Measurements from ENCODE around the gene RHBDD2. TPM values are rescaled to one million over a fixed set of nuclear protein-coding genes. Genes with fewer than 3 reads are reported as not detected.
A peak's percentile ranks its signal among the peaks of the same experiment; 100 is the strongest.
"Not testable (repeated sequence)": the region's sequence is repeated elsewhere in the genome, so short reads cannot be mapped to it uniquely, and the experiment has no call there.

RHBDD2 gene
- polyA plus RNA-seq, 3 donors = 34.1 to 54.6 (median 53.1) TPM

GRCh38 chr7:75850235-75850634 lies 28.6 kb upstream of the RHBDD2 start:
- peaks cover 45 to 50% of the 10 kb centered on the region in 2 donors for H3K4me1 ChIP-seq (ENCODE audit: control insufficient read depth in 1 of 2, insufficient read depth in 2 of 2, low read length in 2 of 2)
- H3K4me3 ChIP-seq (replicated peaks in 1 of 3; ENCODE audit: low read depth in 2 of 3, low read length in 3 of 3) = peak overlapping the region in 1 of 3 experiments; percentile 33
- 2% methylated on average over 4 of the region's 4 CpGs for WGBS (ENCODE audit: insufficient coverage)
- peak overlapping the region; percentile 47 to 66 for H3K4me3 Mint-ChIP-seq
- H3K36me3 ChIP-seq (replicated peaks in 1 of 2; ENCODE audit: control insufficient read depth in 1 of 2, insufficient read depth in 2 of 2, low read length in 2 of 2) = no peaks in the 10 kb centered on the region
- H3K79me2 ChIP-seq (ENCODE audit: insufficient read depth, low read length) = no peaks in the 10 kb centered on the region
- peak overlapping the region in 1 of 2 donors; percentile 63 for H3K27ac ChIP-seq (ENCODE audit: low read depth in 1 of 2, low read length in 2 of 2)
- no peaks in the 10 kb centered on the region for H4K20me1 ChIP-seq (ENCODE audit: insufficient read depth, low read length)
- H3K9me3 Mint-ChIP-seq = peaks cover 0 to 9% (median 0%) of the 10 kb centered on the region in 7 donors
- peaks cover 43% of the 10 kb centered on the region for H3K4me1 Mint-ChIP-seq
- TF ChIP-seq, protein P1, sequence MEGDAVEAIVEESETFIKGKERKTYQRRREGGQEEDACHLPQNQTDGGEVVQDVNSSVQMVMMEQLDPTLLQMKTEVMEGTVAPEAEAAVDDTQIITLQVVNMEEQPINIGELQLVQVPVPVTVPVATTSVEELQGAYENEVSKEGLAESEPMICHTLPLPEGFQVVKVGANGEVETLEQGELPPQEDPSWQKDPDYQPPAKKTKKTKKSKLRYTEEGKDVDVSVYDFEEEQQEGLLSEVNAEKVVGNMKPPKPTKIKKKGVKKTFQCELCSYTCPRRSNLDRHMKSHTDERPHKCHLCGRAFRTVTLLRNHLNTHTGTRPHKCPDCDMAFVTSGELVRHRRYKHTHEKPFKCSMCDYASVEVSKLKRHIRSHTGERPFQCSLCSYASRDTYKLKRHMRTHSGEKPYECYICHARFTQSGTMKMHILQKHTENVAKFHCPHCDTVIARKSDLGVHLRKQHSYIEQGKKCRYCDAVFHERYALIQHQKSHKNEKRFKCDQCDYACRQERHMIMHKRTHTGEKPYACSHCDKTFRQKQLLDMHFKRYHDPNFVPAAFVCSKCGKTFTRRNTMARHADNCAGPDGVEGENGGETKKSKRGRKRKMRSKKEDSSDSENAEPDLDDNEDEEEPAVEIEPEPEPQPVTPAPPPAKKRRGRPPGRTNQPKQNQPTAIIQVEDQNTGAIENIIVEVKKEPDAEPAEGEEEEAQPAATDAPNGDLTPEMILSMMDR (IDR thresholded peaks at IDR 0.05) = no peak
- H3K27me3 ChIP-seq (ENCODE audit: control insufficient read depth in 2 of 2, insufficient read depth in 2 of 2, low read length in 2 of 2) = no peaks in the 10 kb centered on the region
- peaks cover 0 to 3% (median 1%) of the 10 kb centered on the region in 3 donors for H3K27me3 Mint-ChIP-seq (ENCODE audit: low read depth in 3 of 3)
- peak overlapping the region; percentile 51 for H3K4me2 ChIP-seq (replicated peaks; ENCODE audit: extremely low read depth, low read length, poor library complexity, severe bottlenecking)
- no peaks in the 10 kb centered on the region for H3K36me3 Mint-ChIP-seq
- peak; percentile 63 to 81 (median 72) for DNase-seq
- H2AFZ ChIP-seq (ENCODE audit: insufficient read depth, low read depth, low read length, poor library complexity, severe bottlenecking) = no peak overlapping the region
- H3K9ac ChIP-seq (ENCODE audit: insufficient read depth, low read length, poor library complexity, severe bottlenecking) = no peak overlapping the region
- peak overlapping the region; percentile 84 to 94 (median 89) for H3K27ac Mint-ChIP-seq
- H3K9me3 ChIP-seq (replicated peaks in 1 of 2; ENCODE audit: control insufficient read depth in 1 of 2, insufficient read depth in 1 of 2, low read length in 2 of 2) = no peaks in the 10 kb centered on the region
- intact Hi-C loops (cut with micrococcal nuclease) = no loop called here

DNA sequence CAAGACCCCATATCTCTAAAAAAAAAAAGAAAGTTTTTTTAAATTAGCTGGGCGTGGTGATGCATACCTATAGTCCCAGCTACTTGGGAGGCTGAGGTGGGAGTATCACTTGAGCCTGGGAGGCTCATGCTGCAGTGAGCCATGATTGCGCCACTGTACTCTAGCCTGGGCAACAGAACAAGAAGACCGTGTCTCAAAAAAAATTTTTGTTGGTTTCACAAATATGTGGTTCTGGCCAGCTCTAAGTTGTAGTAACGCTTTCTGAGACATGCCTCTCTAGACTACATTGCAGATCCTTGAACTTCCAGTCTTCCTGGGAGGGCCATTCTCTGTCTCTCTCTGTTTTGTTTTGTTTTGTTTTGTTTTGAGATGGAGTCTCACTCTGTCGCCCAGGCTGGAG lies 24.6 kb upstream of the RHBDD2 start:
- Histone ChIP-seq H4K20me1 (ENCODE audit: insufficient read depth, low read length) (no peaks in the 10 kb centered on the region), H2AFZ (ENCODE audit: insufficient read depth, low read depth, low read length, poor library complexity, severe bottlenecking) (no peak overlapping the region), H3K27me3 (ENCODE audit: control insufficient read depth in 2 of 2, insufficient read depth in 2 of 2, low read length in 2 of 2) (no peaks in the 10 kb centered on the region), H3K9ac (ENCODE audit: insufficient read depth, low read length, poor library complexity, severe bottlenecking) (no peak overlapping the region), H3K4me3 (replicated peaks in 1 of 3; ENCODE audit: low read depth in 2 of 3, low read length in 3 of 3) (no peak overlapping the region), H3K27ac (ENCODE audit: low read depth in 1 of 2, low read length in 2 of 2) (no peak overlapping the region), H3K36me3 (replicated peaks in 1 of 2; ENCODE audit: control insufficient read depth in 1 of 2, insufficient read depth in 2 of 2, low read length in 2 of 2) (no peaks in the 10 kb centered on the region), H3K9me3 (replicated peaks in 1 of 2; ENCODE audit: control insufficient read depth in 1 of 2, insufficient read depth in 1 of 2, low read length in 2 of 2) (no peaks in the 10 kb centered on the region), H3K4me2 (replicated peaks; ENCODE audit: extremely low read depth, low read length, poor library complexity, severe bottlenecking) (no peak overlapping the region), H3K79me2 (ENCODE audit: insufficient read depth, low read length) (no peaks in the 10 kb centered on the region), H3K4me1 (ENCODE audit: control insufficient read depth in 1 of 2, insufficient read depth in 2 of 2, low read length in 2 of 2) (peaks cover 45 to 51% of the 10 kb centered on the region in 2 donors)
- Mint-ChIP-seq H3K27ac (peak overlapping the region in 6 of 7 donors; percentile 26 to 89 (median 74)), H3K4me3 (no peak overlapping the region), H3K9me3 (peaks cover 0 to 5% (median 0%) of the 10 kb centered on the region in 7 donors), H3K4me1 (peaks cover 46% of the 10 kb centered on the region), H3K27me3 (ENCODE audit: low read depth in 3 of 3) (peaks cover 2 to 5% (median 4%) of the 10 kb centered on the region in 3 donors), H3K36me3 (peaks cover 0 to 7% of the 10 kb centered on the region in 2 donors)
- TF ChIP-seq, protein P1 (IDR thresholded peaks at IDR 0.05) = no peak
- 55% methylated on average over 4 of the region's 5 CpGs for WGBS (ENCODE audit: insufficient coverage)
- intact Hi-C loops (cut with micrococcal nuclease) = no loop called here
- DNase-seq = peak in 2 of 3 donors; percentile 21 to 46

DNA sequence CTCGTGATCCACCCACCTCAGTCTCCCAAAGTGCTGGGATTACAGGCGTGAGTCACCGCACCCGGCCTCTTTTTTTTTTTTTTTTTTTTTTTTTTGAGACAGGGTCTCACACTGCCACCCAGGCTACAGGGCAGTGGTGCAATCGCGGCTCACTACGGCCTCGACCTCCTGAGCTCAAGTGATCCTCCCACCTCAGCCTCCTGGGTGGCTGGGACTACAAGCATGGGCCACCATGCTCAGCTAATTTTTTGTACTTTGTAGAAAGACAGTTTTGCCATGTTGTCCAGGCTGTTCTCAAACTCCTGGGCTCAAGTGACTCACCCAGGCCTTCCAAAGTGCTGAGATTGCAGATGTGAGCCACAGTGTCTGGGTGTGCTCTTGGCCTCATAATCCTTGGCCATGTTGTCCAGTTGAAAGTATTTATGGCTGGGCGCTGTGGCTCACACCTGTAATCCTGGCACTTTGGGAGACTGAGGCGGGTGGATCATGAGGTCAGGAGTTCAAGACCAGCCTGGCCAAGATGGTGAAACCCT lies 24.0 kb upstream of the RHBDD2 start:
- H3K36me3 Mint-ChIP-seq; H3K79me2 ChIP-seq (ENCODE audit: insufficient read depth, low read length); H3K36me3 ChIP-seq (replicated peaks in 1 of 2; ENCODE audit: control insufficient read depth in 1 of 2, insufficient read depth in 2 of 2, low read length in 2 of 2); H3K4me3 Mint-ChIP-seq; H2AFZ ChIP-seq (ENCODE audit: insufficient read depth, low read depth, low read length, poor library complexity, severe bottlenecking); H3K9me3 ChIP-seq (replicated peaks in 1 of 2; ENCODE audit: control insufficient read depth in 1 of 2, insufficient read depth in 1 of 2, low read length in 2 of 2); intact Hi-C loops (cut with micrococcal nuclease); H3K4me2 ChIP-seq (replicated peaks; ENCODE audit: extremely low read depth, low read length, poor library complexity, severe bottlenecking); H4K20me1 ChIP-seq (ENCODE audit: insufficient read depth, low read length); H3K4me3 ChIP-seq (replicated peaks in 1 of 3; ENCODE audit: low read depth in 2 of 3, low read length in 3 of 3); H3K9me3 Mint-ChIP-seq; H3K9ac ChIP-seq (ENCODE audit: insufficient read depth, low read length, poor library complexity, severe bottlenecking); H3K27me3 Mint-ChIP-seq (ENCODE audit: low read depth in 3 of 3); H3K27me3 ChIP-seq (ENCODE audit: control insufficient read depth in 2 of 2, insufficient read depth in 2 of 2, low read length in 2 of 2); H3K27ac ChIP-seq (ENCODE audit: low read depth in 1 of 2, low read length in 2 of 2): not testable (repeated sequence)
- peaks cover 39 to 45% of the 10 kb centered on the region in 2 donors for H3K4me1 ChIP-seq (ENCODE audit: control insufficient read depth in 1 of 2, insufficient read depth in 2 of 2, low read length in 2 of 2)
- WGBS (ENCODE audit: insufficient coverage) = 100% methylated on average over 2 of the region's 10 CpGs
- H3K27ac Mint-ChIP-seq = peak overlapping the region in 5 of 7 donors; percentile 13 to 89 (median 70)
- peak in 2 of 3 donors; percentile 36 to 52 for DNase-seq
- H3K4me1 Mint-ChIP-seq = peaks cover 39% of the 10 kb centered on the region
